ENCODE measurements around the gene CBFA2T3.
"Not testable (repeated sequence)": the region's sequence is repeated elsewhere in the genome, so short reads cannot be mapped to it uniquely, and the experiment has no call there.

CBFA2T3 gene

DNA sequence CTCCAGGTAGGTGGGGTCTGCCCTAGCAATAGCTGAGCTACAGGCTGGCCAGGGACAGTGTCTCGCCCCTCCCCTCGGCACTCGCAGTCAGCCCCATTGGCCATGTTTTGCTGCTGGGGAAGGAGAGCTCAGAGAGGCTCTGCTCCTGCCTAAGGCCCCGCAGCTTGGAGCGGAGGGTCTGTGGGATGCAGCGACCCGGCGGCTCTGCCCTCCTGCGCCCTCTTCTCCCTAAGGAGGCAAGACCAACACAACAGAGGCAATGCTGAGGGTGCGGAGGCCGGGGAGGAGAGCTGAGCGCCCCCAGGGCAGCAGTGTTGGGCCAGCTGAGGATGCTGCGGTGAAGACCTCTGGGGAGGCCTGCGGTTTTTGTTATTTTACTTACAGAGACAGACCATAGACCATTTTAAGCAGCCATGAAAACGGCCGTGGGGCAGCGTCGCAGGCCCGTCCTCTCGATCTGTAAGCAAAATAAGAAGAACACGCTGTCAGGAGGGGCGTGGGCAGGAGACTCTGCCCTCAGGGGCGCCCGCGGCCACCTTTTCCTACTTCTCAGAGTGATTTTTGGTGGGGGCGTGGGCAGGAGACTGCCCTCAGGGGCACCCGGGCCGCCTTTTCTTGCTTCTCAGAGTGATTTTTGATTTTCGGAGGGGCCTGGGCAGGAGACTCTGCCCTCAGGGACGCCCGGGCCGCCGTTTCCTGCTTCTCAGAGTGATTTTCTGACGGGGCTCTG lies 79.1 kb downstream of the CBFA2T3 start:
- no peak for DNase-seq (ENCODE audit: extremely low read depth, low read depth)
- TF ChIP-seq, protein P1, sequence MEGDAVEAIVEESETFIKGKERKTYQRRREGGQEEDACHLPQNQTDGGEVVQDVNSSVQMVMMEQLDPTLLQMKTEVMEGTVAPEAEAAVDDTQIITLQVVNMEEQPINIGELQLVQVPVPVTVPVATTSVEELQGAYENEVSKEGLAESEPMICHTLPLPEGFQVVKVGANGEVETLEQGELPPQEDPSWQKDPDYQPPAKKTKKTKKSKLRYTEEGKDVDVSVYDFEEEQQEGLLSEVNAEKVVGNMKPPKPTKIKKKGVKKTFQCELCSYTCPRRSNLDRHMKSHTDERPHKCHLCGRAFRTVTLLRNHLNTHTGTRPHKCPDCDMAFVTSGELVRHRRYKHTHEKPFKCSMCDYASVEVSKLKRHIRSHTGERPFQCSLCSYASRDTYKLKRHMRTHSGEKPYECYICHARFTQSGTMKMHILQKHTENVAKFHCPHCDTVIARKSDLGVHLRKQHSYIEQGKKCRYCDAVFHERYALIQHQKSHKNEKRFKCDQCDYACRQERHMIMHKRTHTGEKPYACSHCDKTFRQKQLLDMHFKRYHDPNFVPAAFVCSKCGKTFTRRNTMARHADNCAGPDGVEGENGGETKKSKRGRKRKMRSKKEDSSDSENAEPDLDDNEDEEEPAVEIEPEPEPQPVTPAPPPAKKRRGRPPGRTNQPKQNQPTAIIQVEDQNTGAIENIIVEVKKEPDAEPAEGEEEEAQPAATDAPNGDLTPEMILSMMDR (IDR thresholded peaks at IDR 0.05; ENCODE audit: low read depth, low read length), result no peak

- TF ChIP-seq, protein P1 (IDR thresholded peaks at IDR 0.05; ENCODE audit: low read depth, low read length), result no peak
Measured at GRCh38 chr16:88896238-88897070, 80.6 kb downstream of the CBFA2T3 start.

GRCh38 chr16:88895335-88895734 lies 81.7 kb downstream of the CBFA2T3 start:
- TF ChIP-seq, protein P1 (IDR thresholded peaks at IDR 0.05; ENCODE audit: low read depth, low read length), result no peak

More at GRCh38 chr16:88896238-88897070, 80.6 kb downstream of the CBFA2T3 start:
- DNase-seq (ENCODE audit: extremely low read depth, low read depth), result no peak

GRCh38 chr16:88894681-88895300 lies 82.2 kb downstream of the CBFA2T3 start:
- DNase-seq (ENCODE audit: extremely low read depth, low read depth), result no peak
- TF ChIP-seq, protein P1 (IDR thresholded peaks at IDR 0.05; ENCODE audit: low read depth, low read length), result no peak

More at GRCh38 chr16:88895335-88895734, 81.7 kb downstream of the CBFA2T3 start:
- no peak for DNase-seq (ENCODE audit: extremely low read depth, low read depth)

- DNase-seq (ENCODE audit: extremely low read depth, low read depth), result not testable (repeated sequence)
Measured at GRCh38 chr16:88894266-88894665, 82.7 kb downstream of the CBFA2T3 start.

- no peak for DNase-seq (ENCODE audit: extremely low read depth, low read depth)
- TF ChIP-seq, protein P1 (IDR thresholded peaks at IDR 0.05; ENCODE audit: low read depth, low read length), result no peak
Measured at GRCh38 chr16:88893127-88893968, 83.7 kb downstream of the CBFA2T3 start.

DNA sequence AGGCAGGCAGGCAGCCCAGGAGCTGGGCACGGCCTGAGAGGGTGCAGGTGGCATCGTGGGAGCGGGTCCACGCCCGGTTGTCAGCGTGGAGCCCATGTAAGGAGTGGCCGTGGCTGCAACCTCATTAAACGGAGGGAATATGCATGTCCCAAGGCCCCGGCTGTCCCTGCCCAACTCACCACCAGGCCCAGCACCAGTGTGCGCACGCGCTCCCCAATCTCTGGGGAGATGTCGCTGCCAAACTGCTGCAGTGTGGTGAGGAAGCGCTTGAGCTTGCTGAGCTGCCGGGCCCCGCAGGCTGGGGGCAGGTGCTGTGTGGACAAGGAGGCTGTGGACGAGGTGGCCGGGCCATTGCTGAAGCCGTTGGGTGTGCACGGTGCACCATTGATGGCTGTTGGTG lies 84.9 kb downstream of the CBFA2T3 start:
- no peak for DNase-seq (ENCODE audit: extremely low read depth, low read depth)

More for the DNA sequence above, 84.9 kb downstream of the CBFA2T3 start:
- TF ChIP-seq, protein P1 (IDR thresholded peaks at IDR 0.05; ENCODE audit: low read depth, low read length), result no peak

All from AG09319 (cell line).